Mesendoderm (in vitro differentiated cells): ENCODE results near the gene ASCC2. TPM values are rescaled to one million over a fixed set of nuclear protein-coding genes. Genes with fewer than 3 reads are reported as not detected.

Experiments used
- DNase-seq: peaks from one replicate; pipeline ENCODE4 v3.0.0; 2013
- H2AK5ac ChIP-seq: 2 replicates; pipeline ENCODE4 v1.6.1; 2013; ENCODE audit warnings: low read length, inconsistent platforms
- H2BK120ac ChIP-seq: 2 replicates; pipeline ENCODE4 v1.6.1; 2013; ENCODE audit warnings: low read depth, mild to moderate bottlenecking, low read length, moderate library complexity, mixed read lengths
- H2BK15ac ChIP-seq: replicated peaks from 2 replicates; pipeline ENCODE4 v1.6.1; 2013; ENCODE audit warnings: low read depth, mild to moderate bottlenecking, moderate library complexity
- H2BK5ac ChIP-seq: 2 replicates; pipeline ENCODE4 v1.6.1; 2013; ENCODE audit warnings: low read length, inconsistent platforms
- H3K18ac ChIP-seq: 2 replicates; pipeline ENCODE4 v1.6.1; 2013; ENCODE audit warnings: mild to moderate bottlenecking, low read length, mixed read lengths
- H3K23ac ChIP-seq: one replicate; pipeline ENCODE4 v1.6.1; 2013; ENCODE audit warnings: low read length
- H3K27ac ChIP-seq: 2 replicates; pipeline ENCODE4 v1.5.1; 2013; ENCODE audit warnings: low read depth, mild to moderate bottlenecking, inconsistent platforms, low read length, moderate library complexity
- H3K27me3 ChIP-seq: 2 replicates; pipeline ENCODE4 v1.6.1; 2013; ENCODE audit warnings: low read length, control low read depth, mild to moderate bottlenecking, inconsistent platforms; ENCODE audit not compliant: insufficient read depth, poor library complexity
- H3K36me3 ChIP-seq: 2 replicates; pipeline ENCODE4 v1.6.1; 2013; ENCODE audit warnings: low read length, inconsistent platforms; ENCODE audit not compliant: control insufficient read depth, insufficient read depth
- H3K4ac ChIP-seq: one replicate; pipeline ENCODE4 v1.6.1; 2013; ENCODE audit warnings: low read depth, mild to moderate bottlenecking, low read length, moderate library complexity
- H3K4me1 ChIP-seq: 2 replicates; pipeline ENCODE4 v1.6.1; 2013; ENCODE audit warnings: low read depth, low read length, inconsistent platforms; ENCODE audit not compliant: control insufficient read depth
- H3K4me2 ChIP-seq: 2 replicates; pipeline ENCODE4 v1.6.1; 2013; ENCODE audit warnings: low read length
- H3K4me3 ChIP-seq: 2 replicates; pipeline ENCODE4 v1.5.1; 2013; ENCODE audit warnings: mild to moderate bottlenecking, low read length
- H3K56ac ChIP-seq: one replicate; pipeline ENCODE4 v1.6.1; 2013; ENCODE audit warnings: low read length
- H3K79me1 ChIP-seq: 2 replicates; pipeline ENCODE4 v1.6.1; 2013; ENCODE audit warnings: low read length, inconsistent platforms
- H3K79me2 ChIP-seq: 2 replicates; pipeline ENCODE4 v1.6.1; 2013; ENCODE audit warnings: mild to moderate bottlenecking, low read length; ENCODE audit not compliant: control insufficient read depth, insufficient read depth
- H3K9ac ChIP-seq: 2 replicates; pipeline ENCODE4 v1.6.1; 2013; ENCODE audit warnings: low read length, inconsistent platforms
- H4K5ac ChIP-seq: one replicate; pipeline ENCODE4 v1.6.1; 2013; ENCODE audit warnings: low read length
- H4K8ac ChIP-seq: one replicate; pipeline ENCODE4 v1.6.1; 2013; ENCODE audit warnings: low read depth, mild to moderate bottlenecking, control low read depth, low read length, moderate library complexity
- WGBS: extraction: QIAGEN DNeasy Blood & Tissue Kit; methylation state at CpG from one replicate; pipeline ENCODE4 v1.1.7; 2013; ENCODE audit warnings: low lambda C conversion rate, missing lambda C conversion rate; ENCODE audit not compliant: insufficient coverage; ENCODE audit errors: extremely low coverage; 5-methylcytosine and 5-hydroxymethylcytosine counted together
- small RNA-seq: library from polyadenylated mRNA; stranded (forward); fragments of <200 nt; extraction: miRNeasy Mini kit (QIAGEN cat#:217004); gene quantifications from one replicate; pipeline ENCODE3, GENCODE V24; 2013; ENCODE audit not compliant: insufficient read depth

The ASCC2 gene

DNA sequence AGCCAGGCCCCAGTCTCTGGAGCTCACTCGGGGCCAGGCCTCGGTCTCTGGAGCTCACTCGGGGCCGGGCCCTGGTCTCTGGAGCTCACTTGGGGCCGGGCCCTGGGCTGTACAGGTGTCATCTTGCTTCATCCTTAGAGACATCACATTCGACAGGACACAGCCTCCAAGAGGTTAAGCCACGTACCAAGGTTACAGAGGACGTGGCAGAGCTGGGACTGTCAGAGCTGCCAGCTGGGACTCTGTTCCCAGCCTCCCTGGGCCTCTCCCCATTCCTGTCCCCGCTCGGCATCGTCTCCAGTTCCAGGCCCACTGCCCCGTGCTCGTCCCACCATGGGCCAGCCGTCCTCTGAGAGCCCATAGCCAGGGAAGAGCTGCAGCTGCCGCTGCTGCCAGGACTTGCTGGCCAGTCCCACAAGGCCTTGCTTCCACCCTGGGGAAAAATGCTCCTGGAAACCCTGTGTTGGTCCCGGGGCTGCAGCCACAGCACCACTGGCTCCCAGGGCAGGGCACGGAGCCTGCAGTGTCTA lies 98.7 kb downstream of the ASCC2 start:
- Histone ChIP-seq H3K27ac (no peak overlapping the region), H3K4me1 (no peaks in the 10 kb centered on the region), H2AK5ac (no peak overlapping the region), H3K79me2 (no peaks in the 10 kb centered on the region), H3K79me1 (no peaks in the 10 kb centered on the region), H3K18ac (no peak overlapping the region), H2BK120ac (no peak overlapping the region), H4K8ac (no peak overlapping the region), H3K56ac (no peak overlapping the region), H3K4me3 (no peak overlapping the region), H3K9ac (no peak overlapping the region), H4K5ac (no peak overlapping the region), H2BK5ac (no peak overlapping the region), H2BK15ac (no peak overlapping the region), H3K27me3 (no peaks in the 10 kb centered on the region), H3K36me3 (no peaks in the 10 kb centered on the region), H3K23ac (no peak overlapping the region), H3K4ac (no peak overlapping the region), H3K4me2 (no peak overlapping the region)
- DNase-seq = no peak
- no CpG with 5 or more reads among the region's 17 CpGs for WGBS

Small RNA genes within 50 kb of the gene (small RNA-seq; reads per million reads assigned to genes)
- gene RF00019 = not detected
